Measurements from ENCODE around the gene TGFBI. TPM values are rescaled to one million over a fixed set of nuclear protein-coding genes. Genes with fewer than 3 reads are reported as not detected.

Gene TGFBI
- total RNA-seq, 2 experiments from 2014 or later, result not detected

DNA sequence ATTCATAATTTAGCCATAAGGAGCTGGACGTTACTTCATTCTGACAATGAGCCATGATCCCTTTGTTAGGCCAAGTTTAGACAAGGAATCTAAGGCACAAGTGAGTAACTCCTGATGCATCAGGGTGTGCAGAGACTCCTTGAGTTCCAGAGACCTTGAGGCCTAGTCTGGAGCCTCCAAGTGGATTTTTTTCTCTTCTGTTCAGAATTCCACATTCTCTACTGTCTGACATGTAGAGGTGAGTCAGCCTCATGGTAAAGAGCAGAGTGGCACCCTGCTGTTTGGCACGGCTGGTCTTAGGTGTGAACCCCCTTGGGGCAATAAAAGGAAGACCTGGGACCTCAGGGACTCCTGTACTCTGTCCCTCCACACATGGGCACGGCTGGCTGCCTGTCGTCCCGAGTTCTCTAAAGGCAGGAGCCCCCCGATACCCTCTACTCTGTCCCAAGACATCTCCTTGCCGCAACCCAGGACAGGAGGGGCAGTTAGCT lies 22.0 kb upstream of the TGFBI start:
- intact Hi-C loops (cut with micrococcal nuclease), result no loop called here
- Mint-ChIP-seq H3K27me3 (ENCODE audit: low read depth) (peaks cover 2% of the 10 kb centered on the region), H3K27ac (no peak overlapping the region), H3K4me1 (ENCODE audit: low read depth) (no peaks in the 10 kb centered on the region), H3K9me3 (no peaks in the 10 kb centered on the region), H3K4me3 (no peak overlapping the region), H3K36me3 (ENCODE audit: low read depth) (no peaks in the 10 kb centered on the region)
- CTCF ChIA-PET, result no interaction called here
- no peak for DNase-seq

DNA sequence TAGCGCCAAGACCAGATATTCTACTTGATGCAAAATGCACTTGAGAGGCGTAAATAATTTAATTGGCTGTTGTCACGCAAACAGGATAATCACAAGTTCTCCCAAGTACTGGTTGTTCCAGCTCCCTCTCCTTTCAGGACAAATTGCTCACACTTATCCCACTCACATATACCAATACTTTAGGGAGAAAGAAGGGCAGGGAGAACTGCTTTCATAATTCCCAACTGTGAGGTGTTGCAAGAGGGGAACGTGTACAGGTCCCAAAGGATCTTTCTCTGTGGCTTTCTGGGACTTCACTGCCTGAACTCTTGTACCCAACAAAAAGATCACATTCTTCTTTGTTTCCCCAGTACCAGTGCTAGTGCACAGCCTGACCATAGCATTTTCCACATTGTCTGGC lies 21.5 kb upstream of the TGFBI start:
- DNase-seq, result no peak
- H3K4me1 Mint-ChIP-seq (ENCODE audit: low read depth), result no peaks in the 10 kb centered on the region
- intact Hi-C loops (cut with micrococcal nuclease), result no loop called here
- H3K27me3 Mint-ChIP-seq (ENCODE audit: low read depth), result peaks cover 2% of the 10 kb centered on the region
- H3K27ac Mint-ChIP-seq, result no peak overlapping the region
- H3K36me3 Mint-ChIP-seq (ENCODE audit: low read depth), result no peaks in the 10 kb centered on the region
- H3K9me3 Mint-ChIP-seq, result no peaks in the 10 kb centered on the region
- H3K4me3 Mint-ChIP-seq, result no peak overlapping the region
- CTCF ChIA-PET, result no interaction called here

- Mint-ChIP-seq H3K9me3 (no peaks in the 10 kb centered on the region), H3K4me3 (no peak overlapping the region), H3K27ac (no peak overlapping the region), H3K36me3 (ENCODE audit: low read depth) (no peaks in the 10 kb centered on the region), H3K4me1 (ENCODE audit: low read depth) (no peaks in the 10 kb centered on the region), H3K27me3 (ENCODE audit: low read depth) (peaks cover 17% of the 10 kb centered on the region)
- intact Hi-C loops (cut with micrococcal nuclease), result no loop called here
- CTCF ChIA-PET, result no interaction called here
- no peak for DNase-seq
Observed at GRCh38 chr5:136011414-136012001, 17.3 kb upstream of the TGFBI start.

GRCh38 chr5:136012041-136012804 lies 16.6 kb upstream of the TGFBI start:
- H3K4me1 Mint-ChIP-seq (ENCODE audit: low read depth), result no peaks in the 10 kb centered on the region
- DNase-seq, result no peak
- H3K4me3 Mint-ChIP-seq, result no peak overlapping the region
- CTCF ChIA-PET, result no interaction called here
- no peak overlapping the region for H3K27ac Mint-ChIP-seq
- intact Hi-C loops (cut with micrococcal nuclease), result no loop called here
- no peaks in the 10 kb centered on the region for H3K36me3 Mint-ChIP-seq (ENCODE audit: low read depth)
- H3K9me3 Mint-ChIP-seq, result no peaks in the 10 kb centered on the region
- H3K27me3 Mint-ChIP-seq (ENCODE audit: low read depth), result peaks cover 19% of the 10 kb centered on the region

GRCh38 chr5:136013559-136013958 lies 15.2 kb upstream of the TGFBI start:
- H3K4me1 Mint-ChIP-seq (ENCODE audit: low read depth), result no peaks in the 10 kb centered on the region
- peaks cover 21% of the 10 kb centered on the region for H3K27me3 Mint-ChIP-seq (ENCODE audit: low read depth)
- CTCF ChIA-PET, result no interaction called here
- intact Hi-C loops (cut with micrococcal nuclease), result no loop called here
- H3K27ac Mint-ChIP-seq, result no peak overlapping the region
- no peaks in the 10 kb centered on the region for H3K9me3 Mint-ChIP-seq
- H3K4me3 Mint-ChIP-seq, result no peak overlapping the region
- no peak for DNase-seq
- no peaks in the 10 kb centered on the region for H3K36me3 Mint-ChIP-seq (ENCODE audit: low read depth)

DNA sequence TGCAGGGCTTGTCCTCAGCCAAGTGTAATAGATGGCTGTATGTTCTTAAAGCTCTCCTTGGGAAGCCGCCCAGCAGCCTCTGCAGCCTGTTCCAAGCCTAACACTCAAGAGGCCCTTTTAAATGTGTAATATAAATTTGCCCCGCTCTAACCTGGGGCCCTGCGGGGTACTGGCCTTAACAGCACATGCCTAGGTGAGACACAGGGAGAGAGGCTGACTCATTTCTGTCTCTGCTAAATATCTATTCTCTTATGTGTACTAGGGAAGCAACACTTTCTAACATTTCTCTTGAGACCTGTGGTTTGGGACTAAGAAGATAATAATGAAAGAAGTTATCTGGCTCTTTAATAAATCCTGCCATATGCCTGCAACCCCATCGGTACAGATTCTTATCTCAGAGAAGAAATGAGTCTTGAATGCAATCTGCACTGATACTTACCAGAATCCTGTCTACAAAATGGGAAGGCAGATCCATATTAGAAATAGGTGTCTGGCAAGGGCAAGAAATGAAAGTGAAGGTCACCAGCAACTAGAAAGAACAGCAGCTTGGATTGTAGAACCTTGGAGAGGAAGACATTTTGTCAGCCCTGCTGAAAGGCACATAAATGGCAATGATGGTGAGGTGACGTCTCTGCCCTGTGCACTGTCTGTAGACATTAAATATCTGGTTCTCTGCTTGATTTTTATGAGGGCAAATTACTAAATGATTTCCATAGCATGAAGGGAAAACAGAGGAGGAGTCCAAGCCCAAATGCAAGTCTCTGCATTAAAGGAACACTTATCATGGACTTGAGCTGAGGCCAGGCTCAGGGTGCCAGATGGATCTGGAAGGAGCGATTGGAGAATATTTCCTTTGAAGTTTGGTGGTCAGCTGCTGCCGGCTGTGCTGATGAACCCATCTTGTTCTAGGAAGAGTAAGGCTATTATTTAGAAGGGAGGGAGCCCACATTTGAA lies 14.5 kb upstream of the TGFBI start:
- Mint-ChIP-seq H3K9me3 (no peaks in the 10 kb centered on the region), H3K27me3 (ENCODE audit: low read depth) (peaks cover 23% of the 10 kb centered on the region), H3K4me1 (ENCODE audit: low read depth) (no peaks in the 10 kb centered on the region), H3K27ac (no peak overlapping the region), H3K36me3 (ENCODE audit: low read depth) (no peaks in the 10 kb centered on the region), H3K4me3 (no peak overlapping the region)
- DNase-seq, result no peak
- CTCF ChIA-PET, result no interaction called here
- intact Hi-C loops (cut with micrococcal nuclease), result no loop called here

- H3K36me3 Mint-ChIP-seq (ENCODE audit: low read depth), result no peaks in the 10 kb centered on the region
- H3K4me3 Mint-ChIP-seq, result no peak overlapping the region
- no peaks in the 10 kb centered on the region for H3K9me3 Mint-ChIP-seq
- H3K4me1 Mint-ChIP-seq (ENCODE audit: low read depth), result no peaks in the 10 kb centered on the region
- intact Hi-C loops (cut with micrococcal nuclease), result no loop called here
- H3K27ac Mint-ChIP-seq, result no peak overlapping the region
- H3K27me3 Mint-ChIP-seq (ENCODE audit: low read depth), result peaks cover 23% of the 10 kb centered on the region
- DNase-seq, result no peak
- CTCF ChIA-PET, result no interaction called here
Observed at GRCh38 chr5:136015003-136015375, 13.8 kb upstream of the TGFBI start.

GRCh38 chr5:136015966-136016650 lies 12.7 kb upstream of the TGFBI start:
- Mint-ChIP-seq H3K27me3 (ENCODE audit: low read depth) (peaks cover 23% of the 10 kb centered on the region), H3K36me3 (ENCODE audit: low read depth) (no peaks in the 10 kb centered on the region), H3K27ac (no peak overlapping the region), H3K4me1 (ENCODE audit: low read depth) (no peaks in the 10 kb centered on the region), H3K9me3 (no peaks in the 10 kb centered on the region), H3K4me3 (no peak overlapping the region)
- intact Hi-C loops (cut with micrococcal nuclease), result no loop called here
- no peak for DNase-seq
- CTCF ChIA-PET, result no interaction called here

DNA sequence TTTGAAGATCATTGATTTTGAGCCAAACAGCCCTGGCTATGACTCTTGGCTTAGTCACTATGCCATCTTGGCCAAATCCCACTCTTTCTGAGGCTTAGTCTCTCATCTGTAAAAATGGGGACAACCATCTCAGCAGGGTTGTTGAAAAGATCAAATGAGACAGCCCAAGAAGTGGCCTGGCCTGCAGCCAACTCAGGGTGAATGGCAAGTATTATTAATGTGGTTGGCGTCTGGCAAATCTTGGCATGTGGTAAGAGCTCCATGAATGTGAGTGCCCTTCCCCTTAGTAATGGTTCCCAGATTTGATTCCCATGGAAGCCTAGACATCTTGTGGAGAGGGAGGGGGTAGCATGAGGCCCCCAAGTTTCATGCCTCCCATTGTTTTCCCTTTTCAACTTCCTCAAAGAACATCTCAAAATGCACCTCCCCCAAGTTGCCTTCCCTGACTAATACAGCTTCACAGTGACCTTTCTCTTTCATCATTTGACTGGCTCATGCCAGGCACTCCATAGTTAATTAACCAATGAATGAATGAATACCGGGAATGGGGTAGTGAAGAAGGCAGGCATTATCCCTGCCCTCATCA lies 11.8 kb upstream of the TGFBI start:
- no peak for DNase-seq
- H3K27me3 Mint-ChIP-seq (ENCODE audit: low read depth), result peaks cover 23% of the 10 kb centered on the region
- no peaks in the 10 kb centered on the region for H3K4me1 Mint-ChIP-seq (ENCODE audit: low read depth)
- CTCF ChIA-PET, result no interaction called here
- intact Hi-C loops (cut with micrococcal nuclease), result no loop called here
- H3K36me3 Mint-ChIP-seq (ENCODE audit: low read depth), result no peaks in the 10 kb centered on the region
- H3K9me3 Mint-ChIP-seq, result no peaks in the 10 kb centered on the region
- no peak overlapping the region for H3K27ac Mint-ChIP-seq
- H3K4me3 Mint-ChIP-seq, result no peak overlapping the region

DNA sequence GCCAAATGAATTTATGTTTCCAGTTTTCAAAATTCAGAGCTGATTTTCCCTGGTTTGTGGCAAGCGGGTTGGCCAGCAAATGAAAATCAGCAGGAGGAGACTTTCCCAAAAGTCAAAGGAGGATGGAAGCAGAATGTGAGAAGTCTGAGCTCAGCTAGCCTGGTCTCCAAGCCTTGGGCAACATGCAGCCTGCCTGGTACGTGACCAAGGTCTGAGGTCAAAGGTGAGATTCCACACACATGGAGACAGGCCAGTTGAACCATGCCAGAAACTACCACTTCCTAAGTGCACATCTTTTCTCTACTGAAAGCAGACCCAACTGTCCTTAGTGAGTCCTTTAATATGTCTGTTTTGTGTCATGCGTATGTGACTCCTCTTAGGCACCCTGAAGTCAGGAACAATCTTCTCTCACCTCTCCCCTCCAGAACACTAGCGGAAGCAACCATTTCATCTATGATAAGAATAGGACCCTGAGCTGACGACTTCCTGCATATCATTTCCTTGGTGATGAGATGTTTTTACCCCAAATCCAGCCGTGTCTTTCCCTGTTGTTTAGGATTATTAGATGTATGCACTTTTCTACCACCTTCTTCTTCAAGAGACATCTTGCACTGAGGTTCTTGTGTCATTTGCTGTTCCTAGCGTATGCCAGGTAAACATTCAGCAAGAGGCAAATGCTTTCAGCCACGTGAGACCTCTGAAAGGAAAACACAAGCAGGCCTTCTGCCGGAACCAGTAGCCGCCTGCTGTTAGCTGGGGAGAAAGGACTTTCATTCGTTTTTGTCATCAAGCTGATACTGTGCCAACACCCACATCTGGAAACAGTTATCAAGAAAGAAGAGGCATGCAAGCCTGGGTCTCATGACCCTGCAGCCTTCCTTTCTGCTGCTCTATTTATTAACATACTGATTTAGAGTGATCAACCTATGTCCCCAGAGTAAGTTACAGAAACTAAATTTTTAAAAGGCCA lies 9.7 kb upstream of the TGFBI start:
- Mint-ChIP-seq H3K36me3 (ENCODE audit: low read depth) (no peaks in the 10 kb centered on the region), H3K9me3 (no peaks in the 10 kb centered on the region), H3K4me3 (no peak overlapping the region), H3K27me3 (ENCODE audit: low read depth) (peaks cover 23% of the 10 kb centered on the region), H3K27ac (no peak overlapping the region), H3K4me1 (ENCODE audit: low read depth) (no peaks in the 10 kb centered on the region)
- CTCF ChIA-PET, result no interaction called here
- intact Hi-C loops (cut with micrococcal nuclease), result no loop called here
- no peak for DNase-seq

DNA sequence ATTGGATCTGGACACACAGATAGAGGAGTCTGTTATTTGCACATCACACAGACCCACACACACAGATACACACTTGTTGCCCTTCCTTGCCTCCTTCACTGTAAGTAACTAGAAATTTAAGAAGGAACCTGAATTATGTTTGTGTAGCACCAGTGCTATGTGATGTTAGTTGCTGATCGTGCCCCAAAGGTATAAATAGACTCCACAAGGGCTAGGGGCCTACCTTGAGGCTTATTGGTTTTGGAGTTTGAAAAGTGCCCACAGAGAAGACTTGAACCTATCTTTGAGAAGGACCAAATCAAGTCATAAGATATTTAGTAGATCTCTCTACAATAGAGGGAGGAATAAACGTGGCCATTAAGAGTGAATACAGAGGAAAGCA lies 8.8 kb upstream of the TGFBI start:
- no peak for DNase-seq
- no peak overlapping the region for H3K27ac Mint-ChIP-seq
- H3K27me3 Mint-ChIP-seq (ENCODE audit: low read depth), result peaks cover 17% of the 10 kb centered on the region
- CTCF ChIA-PET, result no interaction called here
- H3K4me3 Mint-ChIP-seq, result no peak overlapping the region
- no peaks in the 10 kb centered on the region for H3K9me3 Mint-ChIP-seq
- H3K4me1 Mint-ChIP-seq (ENCODE audit: low read depth), result no peaks in the 10 kb centered on the region
- intact Hi-C loops (cut with micrococcal nuclease), result no loop called here
- no peaks in the 10 kb centered on the region for H3K36me3 Mint-ChIP-seq (ENCODE audit: low read depth)

Measured in activated naive CD4-positive, alpha-beta T cell treated with anti-CD3 and anti-CD28 coated beads for 36 hours (primary cell).